Activated CD4-positive, alpha-beta T cell treated with anti-CD3 and anti-CD28 coated beads, Interleukin-2, amount 10 ng/mL, durations not matched to agents 7 days and 5 days (primary cell): ENCODE measurements around the gene CFD. TPM values are rescaled to one million over a fixed set of nuclear protein-coding genes. Genes with fewer than 3 reads are reported as not detected.
"Not testable (repeated sequence)": the region's sequence is repeated elsewhere in the genome, so short reads cannot be mapped to it uniquely, and the experiment has no call there.

Experiments
- CTCF ChIA-PET: fragments of 350-600 bp; sonication (Branson Sonifier 250); formaldehyde crosslinking; loops from one replicate; lab custom pipeline; 2021; ENCODE audit warnings: antibody characterized with exemption; lab: Charles Lee
- POLR2A ChIA-PET: fragments of 350-600 bp; sonication (Branson Sonifier 250); formaldehyde crosslinking; loops from one replicate; lab custom pipeline; 2021; ENCODE audit warnings: antibody characterized with exemption; lab: Charles Lee
- DNase-seq: peaks from one replicate; pipeline ENCODE4 v3.0.0-alpha.2; 2020
- H3K27ac Mint-ChIP-seq: one replicate; pipeline ENCODE4 v1.8.0; 2021; ENCODE audit warnings: mild to moderate bottlenecking, moderate library complexity, mixed read lengths
- H3K27me3 Mint-ChIP-seq: one replicate; pipeline ENCODE4 v1.8.0; 2021; ENCODE audit warnings: mixed read lengths
- H3K36me3 Mint-ChIP-seq: one replicate; pipeline ENCODE4 v1.8.0; 2021; ENCODE audit warnings: low read depth, mixed read lengths
- H3K4me1 Mint-ChIP-seq: one replicate; pipeline ENCODE4 v1.8.0; 2021; ENCODE audit warnings: mixed read lengths
- H3K4me3 Mint-ChIP-seq: one replicate; pipeline ENCODE4 v1.8.0; 2021; ENCODE audit warnings: mild to moderate bottlenecking, moderate library complexity, mixed read lengths
- H3K9me3 Mint-ChIP-seq: one replicate; pipeline ENCODE4 v1.8.0; 2021; ENCODE audit warnings: mixed read lengths
- total RNA-seq, 2 experiments: library from RNA; stranded (reverse); gene quantifications; one replicate each; pipeline ENCODE4 v1.2.3, GENCODE V29; 2021

Gene CFD
- total RNA-seq, 2 experiments from 2014 or later, result 1.5 to 1.6 TPM

DNA sequence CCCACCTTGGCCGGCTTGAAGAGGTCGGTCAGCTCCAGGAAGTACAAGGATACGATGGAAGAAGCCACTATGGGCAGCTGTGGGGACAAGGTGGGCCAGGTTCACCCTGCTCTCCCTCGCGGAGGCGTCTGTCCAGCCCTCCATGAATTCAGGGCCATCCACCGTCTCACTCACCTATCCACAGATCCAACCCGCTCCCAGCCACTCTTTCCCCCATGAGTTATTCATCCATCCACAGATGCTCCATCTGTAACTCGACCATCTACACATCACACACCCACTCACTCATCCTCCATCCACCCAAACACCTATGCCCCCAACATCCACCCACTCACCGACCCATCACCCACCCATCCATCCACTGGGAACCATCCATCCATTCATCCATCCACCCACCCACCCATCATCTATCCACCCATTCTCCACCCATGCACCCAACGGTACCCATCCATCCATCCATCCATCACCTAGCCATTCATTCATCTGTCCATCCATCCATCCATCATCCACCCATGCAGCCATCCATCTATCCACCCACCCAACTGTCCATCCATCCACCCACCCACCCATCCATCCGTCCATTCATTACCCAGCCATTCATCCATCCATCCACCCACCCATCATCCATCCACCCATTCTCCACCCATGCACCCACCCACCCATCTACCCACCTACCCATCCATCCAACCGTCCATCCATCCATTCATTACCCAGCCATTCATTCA, 43.5 kb upstream of the CFD start:
- Mint-ChIP-seq H3K9me3 (peaks cover 8% of the 10 kb centered on the region), H3K36me3 (peaks cover 31% of the 10 kb centered on the region), H3K27me3 (peaks cover 4% of the 10 kb centered on the region), H3K4me1 (no peaks in the 10 kb centered on the region), H3K4me3 (no peak overlapping the region), H3K27ac (no peak overlapping the region)
- ChIA-PET POLR2A (no interaction called here), CTCF (no interaction called here)
- no peak for DNase-seq

- H3K27ac Mint-ChIP-seq, result no peak overlapping the region
- no peak for DNase-seq
- POLR2A ChIA-PET, result no interaction called here
- H3K4me3 Mint-ChIP-seq, result no peak overlapping the region
- CTCF ChIA-PET, result no interaction called here
- no peaks in the 10 kb centered on the region for H3K4me1 Mint-ChIP-seq
- H3K27me3 Mint-ChIP-seq, result peaks cover 6% of the 10 kb centered on the region
- H3K9me3 Mint-ChIP-seq, result peaks cover 8% of the 10 kb centered on the region
- peaks cover 28% of the 10 kb centered on the region for H3K36me3 Mint-ChIP-seq
Measured at GRCh38 chr19:816500-816857, 43.0 kb upstream of the CFD start.

DNA sequence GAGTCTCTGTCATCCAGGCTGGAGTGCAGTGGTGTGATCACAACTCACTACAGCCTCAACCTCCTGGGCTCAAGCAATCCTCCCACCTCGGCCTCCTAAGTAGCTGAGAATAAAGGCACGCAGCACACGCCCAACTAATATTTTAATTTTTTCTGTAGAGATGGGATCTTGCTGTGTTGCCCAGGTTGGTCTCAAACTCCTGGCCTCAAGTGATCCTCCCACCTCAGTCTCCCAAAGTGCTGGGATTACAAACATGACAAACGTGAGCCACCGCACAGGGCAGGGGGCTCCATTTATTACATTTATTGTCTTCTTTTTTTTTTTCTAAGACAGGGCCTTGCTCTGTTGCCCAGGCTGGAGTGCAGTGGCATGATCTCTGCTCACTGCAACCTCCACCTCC, 39.3 kb upstream of the CFD start:
- H3K9me3 Mint-ChIP-seq, H3K36me3 Mint-ChIP-seq, POLR2A ChIA-PET, H3K27ac Mint-ChIP-seq, H3K4me3 Mint-ChIP-seq, DNase-seq, H3K4me1 Mint-ChIP-seq: not testable (repeated sequence)
- CTCF ChIA-PET, result interaction anchor here (0.6 kb wide), 1 partner anchor 263 kb away, joined by 3 read pairs; no protein-coding TSS in a partner anchor
- H3K27me3 Mint-ChIP-seq, result peaks cover 21% of the 10 kb centered on the region

- H3K4me3 Mint-ChIP-seq, result no peak overlapping the region
- CTCF ChIA-PET, result no interaction called here
- POLR2A ChIA-PET, result no interaction called here
Measured at GRCh38 chr19:821231-821824, 38.1 kb upstream of the CFD start.

GRCh38 chr19:821825-822503, 37.5 kb upstream of the CFD start, which contains the start of gene PLPPR3:
Gene PLPPR3 (minus strand): TSS chr19:821955. CDS start chr19:821559, 396 bp downstream.
- CTCF ChIA-PET, result no interaction called here
- H3K27ac Mint-ChIP-seq, result no peak within 1 kb of the TSS
- no peaks in the 10 kb centered on the region for H3K4me1 Mint-ChIP-seq
- DNase-seq, result no peak
- POLR2A ChIA-PET, result no interaction called here
- H3K27me3 Mint-ChIP-seq, result peaks cover 21% of the 10 kb centered on the region
- no peak within 1 kb of the TSS for H3K4me3 Mint-ChIP-seq
- H3K36me3 Mint-ChIP-seq, result no peaks in the 10 kb centered on the region
- no peaks in the 10 kb centered on the region for H3K9me3 Mint-ChIP-seq

More at GRCh38 chr19:821231-821824, 38.1 kb upstream of the CFD start:
- Mint-ChIP-seq H3K4me1 (no peaks in the 10 kb centered on the region), H3K27ac (no peak overlapping the region), H3K36me3 (peaks cover 4% of the 10 kb centered on the region), H3K9me3 (peaks cover 2% of the 10 kb centered on the region), H3K27me3 (peaks cover 21% of the 10 kb centered on the region)
- no peak for DNase-seq

DNA sequence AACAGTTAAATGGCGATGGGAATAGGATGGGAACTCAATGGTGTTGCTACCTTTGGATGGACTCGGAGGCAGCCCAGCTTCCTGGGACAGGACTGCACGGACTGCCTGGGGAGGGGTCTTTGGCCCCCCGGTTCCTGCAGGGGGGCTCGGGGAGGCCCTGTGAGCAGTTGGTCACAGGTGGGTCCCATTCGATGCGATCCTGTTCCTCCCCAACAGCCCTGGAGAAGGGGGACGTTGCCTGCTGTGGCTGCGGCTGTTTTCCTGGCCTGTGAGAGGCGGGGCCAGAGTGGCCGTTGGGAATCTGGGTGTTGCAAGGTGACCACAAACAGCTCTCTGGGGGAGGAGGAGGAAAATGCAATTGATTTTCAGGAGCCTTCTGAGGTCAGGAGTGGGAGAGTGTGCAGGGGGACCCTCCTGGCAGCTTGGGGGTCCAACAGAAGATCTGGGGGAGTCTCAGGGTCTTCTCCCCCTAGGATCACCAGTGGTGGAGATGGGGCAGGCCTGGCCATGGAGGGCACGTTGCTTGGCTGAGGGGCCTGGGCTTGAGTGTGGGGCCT, 35.8 kb upstream of the CFD start:
- DNase-seq, result no peak
- Mint-ChIP-seq H3K4me1 (no peaks in the 10 kb centered on the region), H3K27me3 (peaks cover 21% of the 10 kb centered on the region), H3K36me3 (no peaks in the 10 kb centered on the region), H3K4me3 (no peak overlapping the region), H3K27ac (no peak overlapping the region), H3K9me3 (no peaks in the 10 kb centered on the region)
- ChIA-PET CTCF (no interaction called here), POLR2A (no interaction called here)

DNA sequence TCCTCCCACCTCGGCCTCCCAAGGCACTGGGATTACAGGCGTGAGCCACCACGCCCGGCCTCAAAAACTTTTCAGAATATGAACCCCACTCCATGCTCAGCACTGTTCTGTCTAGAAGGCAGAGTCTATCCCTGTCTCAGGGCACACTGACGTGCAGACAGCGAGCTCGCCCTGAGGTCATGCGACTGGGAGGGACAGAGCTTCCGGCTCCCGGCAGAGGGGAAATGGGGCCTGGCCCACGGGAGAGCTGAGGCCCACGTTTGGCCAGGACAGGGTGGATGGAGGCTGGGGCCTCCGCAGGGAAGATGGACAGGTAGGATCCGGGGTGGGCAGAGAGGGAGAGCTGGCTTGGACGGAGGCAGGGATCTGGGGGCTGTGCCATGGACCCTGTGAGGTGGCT, 34.6 kb upstream of the CFD start:
- ChIA-PET POLR2A (no interaction called here), CTCF (no interaction called here)
- no peaks in the 10 kb centered on the region for H3K9me3 Mint-ChIP-seq
- H3K4me1 Mint-ChIP-seq, result no peaks in the 10 kb centered on the region
- no peak for DNase-seq
- H3K27me3 Mint-ChIP-seq, result peaks cover 20% of the 10 kb centered on the region
- no peaks in the 10 kb centered on the region for H3K36me3 Mint-ChIP-seq
- no peak overlapping the region for H3K27ac Mint-ChIP-seq
- H3K4me3 Mint-ChIP-seq, result no peak overlapping the region

DNA sequence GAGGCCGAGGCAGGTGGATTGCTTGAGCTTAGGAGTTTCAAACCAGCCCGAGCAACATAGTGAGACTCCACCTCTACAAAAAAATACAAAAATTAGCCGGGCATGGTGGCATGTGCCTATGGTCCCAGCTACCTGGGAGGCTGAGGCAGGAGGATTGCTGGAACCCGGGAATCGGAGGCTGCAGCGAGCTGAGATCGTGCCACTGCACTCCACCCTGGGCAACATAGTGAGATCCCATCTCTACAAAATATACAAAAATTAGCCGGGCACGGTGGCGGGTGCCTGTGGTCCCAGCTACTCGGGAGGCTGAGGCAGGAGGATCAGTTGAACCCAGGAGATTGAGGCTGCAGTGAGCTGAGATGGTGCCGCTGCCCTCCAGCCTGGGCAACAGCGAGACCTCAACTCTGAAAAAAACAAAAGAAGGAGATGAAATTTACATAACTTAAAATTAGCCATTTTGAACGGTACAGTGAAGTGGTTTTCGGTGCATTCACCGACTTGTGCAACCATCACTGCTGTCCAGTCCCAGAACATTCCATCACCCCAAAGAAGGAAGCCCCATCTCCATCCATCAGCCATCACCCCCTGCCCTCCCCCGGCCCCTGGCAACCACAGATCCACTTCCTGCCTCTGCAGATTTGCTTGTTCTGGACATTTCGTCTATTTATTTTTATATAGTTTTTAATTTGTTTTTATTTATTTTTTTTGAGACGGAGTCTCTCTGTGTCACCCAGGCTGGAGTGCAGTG, 33.4 kb upstream of the CFD start:
- DNase-seq, result no peak
- no peaks in the 10 kb centered on the region for H3K36me3 Mint-ChIP-seq
- no peak overlapping the region for H3K27ac Mint-ChIP-seq
- POLR2A ChIA-PET, result no interaction called here
- no peaks in the 10 kb centered on the region for H3K4me1 Mint-ChIP-seq
- H3K27me3 Mint-ChIP-seq, result peaks cover 16% of the 10 kb centered on the region
- CTCF ChIA-PET, result interaction anchor here (0.6 to 1.2 kb wide), 2 partner anchors 27 to 1736 kb away, joined by 3 read pairs; no protein-coding TSS in a partner anchor
- no peaks in the 10 kb centered on the region for H3K9me3 Mint-ChIP-seq
- no peak overlapping the region for H3K4me3 Mint-ChIP-seq

DNA sequence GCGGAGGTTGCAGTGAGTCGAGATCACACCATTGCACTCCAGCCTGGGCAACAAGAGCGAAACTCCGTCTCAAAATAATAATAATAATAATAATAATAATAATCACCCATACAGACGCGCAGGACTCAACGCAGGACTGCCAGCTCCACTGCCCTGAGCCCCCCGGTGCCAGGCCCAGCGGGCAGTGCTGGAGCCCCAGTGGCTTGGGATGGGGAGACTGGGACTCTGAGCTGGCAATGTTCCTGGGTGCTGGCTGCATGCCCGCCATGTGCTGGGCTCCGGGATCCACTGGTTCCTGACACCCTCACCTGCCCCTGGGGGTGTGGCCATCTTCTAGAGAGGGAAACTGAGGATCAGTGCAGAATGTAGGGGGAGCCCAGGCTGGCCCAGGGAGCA, 32.2 kb upstream of the CFD start:
- Mint-ChIP-seq H3K4me1 (no peaks in the 10 kb centered on the region), H3K9me3 (no peaks in the 10 kb centered on the region), H3K36me3 (no peaks in the 10 kb centered on the region), H3K27ac (no peak overlapping the region), H3K27me3 (peaks cover 15% of the 10 kb centered on the region), H3K4me3 (no peak overlapping the region)
- ChIA-PET CTCF (interaction anchor here (1.2 kb wide), 1 partner anchor 75 kb away, joined by 3 read pairs; no protein-coding TSS in a partner anchor), POLR2A (no interaction called here)
- no peak for DNase-seq

DNA sequence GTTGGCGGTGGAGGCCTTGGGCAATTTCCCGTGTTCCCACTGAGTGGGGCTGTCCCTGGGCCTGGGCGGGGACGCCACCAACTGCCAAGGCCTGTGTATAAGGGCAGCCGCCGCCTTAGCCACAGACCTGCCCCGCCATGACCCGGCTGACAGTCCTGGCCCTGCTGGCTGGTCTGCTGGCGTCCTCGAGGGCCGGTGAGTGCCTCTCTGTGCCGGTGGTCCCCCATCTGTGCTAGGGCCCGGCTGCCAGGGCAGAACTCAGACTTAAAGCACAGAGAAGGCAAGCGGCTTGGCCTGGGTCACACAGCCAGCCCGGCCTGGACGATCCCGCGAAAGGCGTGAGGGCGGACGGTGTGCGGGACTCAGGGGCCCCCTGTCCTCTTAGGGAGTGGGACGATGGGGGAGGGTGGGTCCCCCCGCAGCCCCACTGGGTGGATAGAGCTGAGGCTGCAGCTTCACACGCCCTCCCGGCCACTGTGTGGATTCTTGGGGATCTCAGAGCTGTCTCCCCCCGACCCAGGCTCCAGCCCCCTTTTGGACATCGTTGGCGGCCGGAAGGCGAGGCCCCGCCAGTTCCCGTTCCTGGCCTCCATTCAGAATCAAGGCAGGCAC, 31.6 kb upstream of the CFD start, which contains the start of gene AZU1:
Gene AZU1 (plus strand): TSS at position 128 of the 612 bp plus-strand sequence. CDS start 10 bp downstream, at position 138.
- no peaks in the 10 kb centered on the region for H3K4me1 Mint-ChIP-seq
- no peak within 1 kb of the TSS for H3K4me3 Mint-ChIP-seq
- no peak for DNase-seq
- no peaks in the 10 kb centered on the region for H3K36me3 Mint-ChIP-seq
- peaks cover 11% of the 10 kb centered on the region for H3K27me3 Mint-ChIP-seq
- ChIA-PET POLR2A (no interaction called here), CTCF (interaction anchor here (1.2 kb wide), 1 partner anchor 75 kb away, joined by 3 read pairs; no protein-coding TSS in a partner anchor)
- H3K27ac Mint-ChIP-seq, result no peak within 1 kb of the TSS
- H3K9me3 Mint-ChIP-seq, result no peaks in the 10 kb centered on the region

GRCh38 chr19:829129-829758, 30.2 kb upstream of the CFD start:
- H3K4me3 Mint-ChIP-seq, result no peak overlapping the region
- POLR2A ChIA-PET, result no interaction called here
- H3K4me1 Mint-ChIP-seq, result no peaks in the 10 kb centered on the region
- H3K9me3 Mint-ChIP-seq, result no peaks in the 10 kb centered on the region
- CTCF ChIA-PET, result no interaction called here
- H3K36me3 Mint-ChIP-seq, result no peaks in the 10 kb centered on the region
- H3K27me3 Mint-ChIP-seq, result no peaks in the 10 kb centered on the region
- no peak for DNase-seq
- no peak overlapping the region for H3K27ac Mint-ChIP-seq
